Activated B cell treated with CpG ODN at 0.5 μM for 24 hours (primary cell): ENCODE results near the gene RECK. TPM values are rescaled to one million over a fixed set of nuclear protein-coding genes. Genes with fewer than 3 reads are reported as not detected.

Experiments used
- ATAC-seq: fragments of 200-7000 bp; cut with Tn5 transposase; one replicate; pipeline ENCODE4 v1.10.0; 2021; ENCODE audit warnings: low read depth, mild to moderate bottlenecking, moderate library complexity
- CTCF ChIA-PET: fragments of 350-600 bp; sonication (Branson Sonifier 250); formaldehyde crosslinking; loops from one replicate; lab custom pipeline; 2021; ENCODE audit warnings: antibody characterized with exemption; lab: Charles Lee
- POLR2A ChIA-PET: fragments of 350-600 bp; sonication (Branson Sonifier 250); formaldehyde crosslinking; loops from one replicate; lab custom pipeline; 2021; ENCODE audit warnings: antibody characterized with exemption; lab: Charles Lee
- DNase-seq: peaks from one replicate; pipeline ENCODE4 v3.0.0; 2022
- H3K27ac Mint-ChIP-seq: one replicate; pipeline ENCODE4 v1.8.0; 2020; ENCODE audit warnings: mixed read lengths
- H3K27me3 Mint-ChIP-seq: one replicate; pipeline ENCODE4 v1.8.0; 2021; ENCODE audit warnings: mixed read lengths
- H3K36me3 Mint-ChIP-seq: one replicate; pipeline ENCODE4 v1.8.0; 2021; ENCODE audit warnings: low read depth, mixed read lengths
- H3K4me1 Mint-ChIP-seq: one replicate; pipeline ENCODE4 v1.8.0; 2021; ENCODE audit warnings: mixed read lengths
- H3K4me3 Mint-ChIP-seq: one replicate; pipeline ENCODE4 v1.8.0; 2020; ENCODE audit warnings: mild to moderate bottlenecking, mixed read lengths
- H3K9me3 Mint-ChIP-seq: one replicate; pipeline ENCODE4 v1.8.0; 2020; ENCODE audit warnings: mixed read lengths
- intact Hi-C: fragments of 100-400 bp; cut with micrococcal nuclease; formaldehyde crosslinking; loops from one replicate; pipeline ENCODE4 v1.15.1; 2024
- total RNA-seq: library from RNA; stranded (reverse); gene quantifications from 2 replicates; pipeline ENCODE4 v1.2.3, GENCODE V29; 2022
- TF ChIP-seq, protein P1 (sequence below): fragments of 200-600 bp; IDR thresholded peaks from one replicate; pipeline ENCODE4 v1.8.0; 2022; ENCODE audit warnings: antibody characterized with exemption, mild to moderate bottlenecking

Gene RECK
- total RNA-seq, 1 donor from 2014 or later, result 4.2 TPM

GRCh38 chr9:36143245-36143641 is 106.5 kb downstream of the RECK start:
- no peak for DNase-seq
- no peaks in the 10 kb centered on the region for H3K27me3 Mint-ChIP-seq
- intact Hi-C loops, result loop anchor here (5.0 kb wide), 1 partner anchor 344 kb away; no protein-coding TSS in a partner anchor
- CTCF ChIA-PET, result interaction anchor here (1.9 to 3.6 kb wide), 2 partner anchors 23 to 47 kb away, joined by 8 to 19 read pairs; partner anchors contain the start of gene CLTA
- H3K4me1 Mint-ChIP-seq, result peaks cover 95% of the 10 kb centered on the region
- ATAC-seq, result no peak
- POLR2A ChIA-PET, result interaction anchor here (0.7 to 3.0 kb wide), 4 partner anchors 9 to 48 kb away, joined by 3 to 17 read pairs (median 6); partner anchors contain the start of gene CLTA
- H3K4me3 Mint-ChIP-seq, result peak overlapping the region; percentile 94
- H3K36me3 Mint-ChIP-seq, result peaks cover 20% of the 10 kb centered on the region
- H3K9me3 Mint-ChIP-seq, result no peaks in the 10 kb centered on the region
- H3K27ac Mint-ChIP-seq, result peak overlapping the region; percentile 100
- TF ChIP-seq, protein P1, sequence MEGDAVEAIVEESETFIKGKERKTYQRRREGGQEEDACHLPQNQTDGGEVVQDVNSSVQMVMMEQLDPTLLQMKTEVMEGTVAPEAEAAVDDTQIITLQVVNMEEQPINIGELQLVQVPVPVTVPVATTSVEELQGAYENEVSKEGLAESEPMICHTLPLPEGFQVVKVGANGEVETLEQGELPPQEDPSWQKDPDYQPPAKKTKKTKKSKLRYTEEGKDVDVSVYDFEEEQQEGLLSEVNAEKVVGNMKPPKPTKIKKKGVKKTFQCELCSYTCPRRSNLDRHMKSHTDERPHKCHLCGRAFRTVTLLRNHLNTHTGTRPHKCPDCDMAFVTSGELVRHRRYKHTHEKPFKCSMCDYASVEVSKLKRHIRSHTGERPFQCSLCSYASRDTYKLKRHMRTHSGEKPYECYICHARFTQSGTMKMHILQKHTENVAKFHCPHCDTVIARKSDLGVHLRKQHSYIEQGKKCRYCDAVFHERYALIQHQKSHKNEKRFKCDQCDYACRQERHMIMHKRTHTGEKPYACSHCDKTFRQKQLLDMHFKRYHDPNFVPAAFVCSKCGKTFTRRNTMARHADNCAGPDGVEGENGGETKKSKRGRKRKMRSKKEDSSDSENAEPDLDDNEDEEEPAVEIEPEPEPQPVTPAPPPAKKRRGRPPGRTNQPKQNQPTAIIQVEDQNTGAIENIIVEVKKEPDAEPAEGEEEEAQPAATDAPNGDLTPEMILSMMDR, result no peak

- POLR2A ChIA-PET, result interaction anchor here (1.0 to 3.0 kb wide), 7 partner anchors 8 to 108 kb away, joined by 3 to 17 read pairs (median 8); partner anchors contain the start of genes CLTA, GLIPR2 and RECK
- H3K27ac Mint-ChIP-seq, result peak overlapping the region; percentile 100
- peaks cover 15% of the 10 kb centered on the region for H3K36me3 Mint-ChIP-seq
- H3K4me1 Mint-ChIP-seq, result peaks cover 85% of the 10 kb centered on the region
- H3K4me3 Mint-ChIP-seq, result peak overlapping the region; percentile 94
- CTCF ChIA-PET, result interaction anchor here (0.7 to 3.6 kb wide), 4 partner anchors 21 to 1118 kb away, joined by 3 to 19 read pairs (median 9); partner anchors contain the start of gene CLTA
- H3K9me3 Mint-ChIP-seq, result no peaks in the 10 kb centered on the region
- TF ChIP-seq, protein P1, result no peak
- DNase-seq (no peak), ATAC-seq (peak; percentile 71)
- no peaks in the 10 kb centered on the region for H3K27me3 Mint-ChIP-seq
- intact Hi-C loops, result loop anchor here (1.0 to 5.0 kb wide), 3 partner anchors 8 to 343 kb away; partner anchors contain the start of gene GLIPR2
Measured at GRCh38 chr9:36144309-36145232, 107.9 kb downstream of the RECK start.

GRCh38 chr9:36145970-36146369 is 109.3 kb downstream of the RECK start:
- POLR2A ChIA-PET, result interaction anchor here (1.0 kb wide), 1 partner anchor 9 kb away, joined by 3 read pairs; the partner anchor contains the start of gene GLIPR2

DNA sequence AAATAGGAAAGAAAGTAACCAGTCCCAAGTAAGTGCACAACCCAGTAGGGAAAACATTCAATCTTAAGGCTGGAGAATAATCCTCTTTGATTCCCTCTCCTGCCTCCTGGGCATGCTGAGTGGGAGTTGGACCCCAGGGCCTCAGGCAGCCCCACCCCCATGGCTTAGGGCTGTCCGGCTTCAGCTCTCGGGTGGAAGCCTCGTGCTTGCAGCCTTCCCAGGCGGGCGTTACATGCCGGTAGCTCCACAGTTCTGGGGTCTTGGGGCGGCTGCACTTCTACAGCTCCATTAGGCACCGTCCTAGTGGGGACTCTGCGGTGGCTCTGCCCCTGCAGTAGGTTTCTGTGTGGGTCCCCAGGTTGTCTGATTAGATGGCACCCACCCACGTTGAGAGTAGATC is 109.9 kb downstream of the RECK start:
- Mint-ChIP-seq H3K4me3 (no peak overlapping the region), H3K4me1 (peaks cover 81% of the 10 kb centered on the region), H3K27ac (no peak overlapping the region), H3K36me3 (peaks cover 16% of the 10 kb centered on the region), H3K9me3 (no peaks in the 10 kb centered on the region), H3K27me3 (no peaks in the 10 kb centered on the region)
- TF ChIP-seq, protein P1, result no peak
- CTCF ChIA-PET, result no interaction called here
- intact Hi-C loops, result no loop called here
- ATAC-seq (no peak), DNase-seq (no peak)
- POLR2A ChIA-PET, result interaction anchor here (1.0 kb wide), 1 partner anchor 10 kb away, joined by 3 read pairs; the partner anchor contains the start of gene GLIPR2

More at GRCh38 chr9:36145970-36146369, 109.3 kb downstream of the RECK start:
- Mint-ChIP-seq H3K4me3 (no peak overlapping the region), H3K27me3 (no peaks in the 10 kb centered on the region), H3K36me3 (peaks cover 16% of the 10 kb centered on the region), H3K27ac (peak overlapping the region; percentile 100), H3K9me3 (no peaks in the 10 kb centered on the region), H3K4me1 (peaks cover 80% of the 10 kb centered on the region)
- CTCF ChIA-PET, result no interaction called here
- intact Hi-C loops, result no loop called here
- ATAC-seq, result no peak
- DNase-seq, result no peak
- TF ChIP-seq, protein P1, result no peak
